ENCODE results near the gene OGA. TPM values are rescaled to one million over a fixed set of nuclear protein-coding genes. Genes with fewer than 3 reads are reported as not detected.

The OGA gene
- total and polyA plus RNA-seq, 9 of the 15 experiments (the other 6 are each of a cell fraction or from before 2014, with no cell fraction given), result 13.5 to 73.5 (median 59.5) TPM

GRCh38 chr10:101824736-101825135 lies 6.5 kb upstream of the OGA start (continued):
- no peak for TF ChIP-seq ZNF551 (CRISPR knock-in tag; IDR thresholded peaks at IDR 0.05)
- no peak for TF ChIP-seq PKNOX1 (IDR thresholded peaks at IDR 0.05)
- no peak for TF ChIP-seq SMAD3 (CRISPR knock-in tag; conservative IDR thresholded peaks at IDR 0.05)
- TF ChIP-seq ZNF561 (CRISPR knock-in tag; conservative IDR thresholded peaks at IDR 0.05), result no peak
- TF ChIP-seq ZNF699 (CRISPR knock-in tag; IDR thresholded peaks at IDR 0.05; ENCODE audit: insufficient replicate concordance), result no peak
- no peak for TF ChIP-seq ELK1 (CRISPR knock-in tag; IDR thresholded peaks at IDR 0.05)
- no peak for TF ChIP-seq ETV6 (IDR thresholded peaks at IDR 0.05; ENCODE audit: borderline replicate concordance in 1 of 2, low read depth in 2 of 2, low read length in 1 of 2)
- no peak for TF ChIP-seq ETV6 (CRISPR knock-in tag; IDR thresholded peaks at IDR 0.05; ENCODE audit: borderline replicate concordance)
- no peak for TF ChIP-seq PATZ1 (CRISPR knock-in tag; IDR thresholded peaks at IDR 0.05; ENCODE audit: borderline replicate concordance)
- no peak for TF ChIP-seq EGR1 (conservative IDR thresholded peaks at IDR 0.05)
- TF ChIP-seq KLF10 (CRISPR knock-in tag; IDR thresholded peaks at IDR 0.05), result no peak
- no peak for TF ChIP-seq MYC (IDR thresholded peaks at IDR 0.05; ENCODE audit: low read depth, low read length)
- TF ChIP-seq MYC (CRISPR knock-in tag; IDR thresholded peaks at IDR 0.05; ENCODE audit: borderline replicate concordance, low read depth), result no peak
- TF ChIP-seq WHSC1 (IDR thresholded peaks at IDR 0.05; ENCODE audit: low read length), result no peak
- TF ChIP-seq ERF (CRISPR knock-in tag; IDR thresholded peaks at IDR 0.05), result no peak
- no peak for TF ChIP-seq GATAD2B (IDR thresholded peaks at IDR 0.05; ENCODE audit: borderline replicate concordance)
- no peak for TF ChIP-seq MCM2 (IDR thresholded peaks at IDR 0.05; ENCODE audit: low read depth)
- no peak for TF ChIP-seq ZNF140 (CRISPR knock-in tag; IDR thresholded peaks at IDR 0.05)
- no peak for TF ChIP-seq IRF9 (tag; IDR thresholded peaks at IDR 0.05)
- no peak for TF ChIP-seq ZNF232 (CRISPR knock-in tag; IDR thresholded peaks at IDR 0.05)
- no peak for TF ChIP-seq NUFIP1 (IDR thresholded peaks at IDR 0.05; ENCODE audit: partially characterized antibody)
- TF ChIP-seq SRSF1 (IDR thresholded peaks at IDR 0.05; ENCODE audit: low read depth, low read length), result no peak
- no peak for TF ChIP-seq HNRNPLL (IDR thresholded peaks at IDR 0.05; ENCODE audit: low read depth, low read length, poor library complexity, severe bottlenecking)

Measured in K562 (cell line).